ENCODE data around the gene CERS4. TPM values are rescaled to one million over a fixed set of nuclear protein-coding genes. Genes with fewer than 3 reads are reported as not detected.
"Not testable (repeated sequence)": the region's sequence is repeated elsewhere in the genome, so short reads cannot be mapped to it uniquely, and the experiment has no call there.

The CERS4 gene
- total RNA-seq, 2 experiments from 2014 or later, result 21.2 to 21.8 TPM

GRCh38 chr19:8244442-8244841 lies 35.3 kb downstream of the CERS4 start:
- CTCF ChIA-PET, result interaction anchor here (1.1 kb wide), 1 partner anchor 86 kb away, joined by 3 read pairs; no protein-coding TSS in a partner anchor
- peaks cover 2% of the 10 kb centered on the region for H3K9me3 Mint-ChIP-seq (ENCODE audit: low read depth)
- DNase-seq, result no peak
- no peak overlapping the region for H3K4me3 Mint-ChIP-seq
- POLR2A ChIA-PET, result no interaction called here
- peaks cover 26% of the 10 kb centered on the region for H3K36me3 Mint-ChIP-seq (ENCODE audit: low read depth)
- no peaks in the 10 kb centered on the region for H3K27me3 Mint-ChIP-seq
- no peak overlapping the region for H3K27ac Mint-ChIP-seq
- ATAC-seq, result no peak
- peaks cover 14% of the 10 kb centered on the region for H3K4me1 Mint-ChIP-seq
- intact Hi-C loops (cut with DNase I, micrococcal nuclease), result no loop called here

- CTCF ChIA-PET, result interaction anchor here (0.7 kb wide), 1 partner anchor 80 kb away, joined by 3 read pairs; no protein-coding TSS in a partner anchor
- H3K9me3 Mint-ChIP-seq (ENCODE audit: low read depth), result no peaks in the 10 kb centered on the region
- POLR2A ChIA-PET, result no interaction called here
- intact Hi-C loops (cut with DNase I, micrococcal nuclease), result no loop called here
- no peak overlapping the region for H3K4me3 Mint-ChIP-seq
- DNase-seq (no peak), ATAC-seq (no peak)
- H3K4me1 Mint-ChIP-seq, result peaks cover 3% of the 10 kb centered on the region
- H3K27me3 Mint-ChIP-seq, result no peaks in the 10 kb centered on the region
- H3K27ac Mint-ChIP-seq, result no peak overlapping the region
- H3K36me3 Mint-ChIP-seq (ENCODE audit: low read depth), result peaks cover 23% of the 10 kb centered on the region
These were observed 37.0 kb downstream of the CERS4 start for GRCh38 chr19:8245869-8246835.

- CTCF ChIA-PET, result interaction anchor here (0.6 kb wide), 1 partner anchor 63 kb away, joined by 4 read pairs; no protein-coding TSS in a partner anchor
- H3K4me3 Mint-ChIP-seq; DNase-seq; ATAC-seq; H3K9me3 Mint-ChIP-seq (ENCODE audit: low read depth); H3K27ac Mint-ChIP-seq; POLR2A ChIA-PET; H3K27me3 Mint-ChIP-seq; intact Hi-C loops (cut with DNase I, micrococcal nuclease); H3K4me1 Mint-ChIP-seq: not testable (repeated sequence)
- H3K36me3 Mint-ChIP-seq (ENCODE audit: low read depth), result peaks cover 15% of the 10 kb centered on the region
These were observed 38.1 kb downstream of the CERS4 start for GRCh38 chr19:8247129-8247890.

GRCh38 chr19:8248348-8249328 lies 39.5 kb downstream of the CERS4 start:
- H3K27me3 Mint-ChIP-seq, result no peaks in the 10 kb centered on the region
- H3K36me3 Mint-ChIP-seq (ENCODE audit: low read depth), result peaks cover 3% of the 10 kb centered on the region
- DNase-seq (no peak), ATAC-seq (no peak)
- H3K9me3 Mint-ChIP-seq (ENCODE audit: low read depth), result no peaks in the 10 kb centered on the region
- CTCF ChIA-PET, result interaction anchor here (0.6 kb wide), 1 partner anchor 82 kb away, joined by 3 read pairs; no protein-coding TSS in a partner anchor
- POLR2A ChIA-PET, result no interaction called here
- no peak overlapping the region for H3K27ac Mint-ChIP-seq
- no peak overlapping the region for H3K4me3 Mint-ChIP-seq
- H3K4me1 Mint-ChIP-seq, result no peaks in the 10 kb centered on the region
- intact Hi-C loops (cut with DNase I, micrococcal nuclease), result no loop called here

- Mint-ChIP-seq H3K4me3 (no peak overlapping the region), H3K27me3 (no peaks in the 10 kb centered on the region), H3K36me3 (ENCODE audit: low read depth) (peaks cover 3% of the 10 kb centered on the region), H3K4me1 (no peaks in the 10 kb centered on the region), H3K27ac (no peak overlapping the region), H3K9me3 (ENCODE audit: low read depth) (no peaks in the 10 kb centered on the region)
- POLR2A ChIA-PET, result no interaction called here
- CTCF ChIA-PET, result interaction anchor here (0.6 kb wide), 1 partner anchor 75 kb away, joined by 3 read pairs; no protein-coding TSS in a partner anchor
- DNase-seq (no peak), ATAC-seq (no peak)
- intact Hi-C loops (cut with DNase I, micrococcal nuclease), result loop anchor here in 1 of 2 experiments (10.0 kb wide), 1 partner anchor 306 kb away; the partner anchor contains the start of gene TIMM44
These were observed 41.4 kb downstream of the CERS4 start for GRCh38 chr19:8250596-8250995.

- H3K36me3 Mint-ChIP-seq (ENCODE audit: low read depth), result peaks cover 6% of the 10 kb centered on the region
- intact Hi-C loops (cut with DNase I, micrococcal nuclease), result loop anchor here in 1 of 2 experiments (10.0 kb wide), 1 partner anchor 306 kb away; the partner anchor contains the start of gene TIMM44
- CTCF ChIA-PET, result interaction anchor here (0.6 to 1.0 kb wide), 3 partner anchors 75 to 249 kb away, joined by 3 to 4 read pairs (median 3); no protein-coding TSS in a partner anchor
- no peak overlapping the region for H3K4me3 Mint-ChIP-seq
- H3K27ac Mint-ChIP-seq, result no peak overlapping the region
- H3K4me1 Mint-ChIP-seq, result no peaks in the 10 kb centered on the region
- ATAC-seq, result no peak
- no peak for DNase-seq
- POLR2A ChIA-PET, result no interaction called here
- no peaks in the 10 kb centered on the region for H3K27me3 Mint-ChIP-seq
- no peaks in the 10 kb centered on the region for H3K9me3 Mint-ChIP-seq (ENCODE audit: low read depth)
These were observed 41.9 kb downstream of the CERS4 start for GRCh38 chr19:8251025-8251472.

GRCh38 chr19:8252922-8253589 lies 43.9 kb downstream of the CERS4 start:
- H3K4me3 Mint-ChIP-seq, result no peak overlapping the region
- no peak overlapping the region for H3K27ac Mint-ChIP-seq
- ChIA-PET POLR2A (no interaction called here), CTCF (interaction anchor here (0.7 to 1.0 kb wide), 10 partner anchors 15 to 1711 kb away, joined by 3 to 9 read pairs (median 3); no protein-coding TSS in a partner anchor)
- ATAC-seq, result peak; percentile 96
- peak; percentile 91 for DNase-seq
- intact Hi-C loops (cut with DNase I, micrococcal nuclease), result loop anchor here (1.0 to 10.0 kb wide), 4 partner anchors 95 to 309 kb away; partner anchors contain the start of gene TIMM44 (in 1 of the 2)
- H3K27me3 Mint-ChIP-seq, result no peaks in the 10 kb centered on the region
- H3K4me1 Mint-ChIP-seq, result no peaks in the 10 kb centered on the region
- peaks cover 8% of the 10 kb centered on the region for H3K36me3 Mint-ChIP-seq (ENCODE audit: low read depth)
- H3K9me3 Mint-ChIP-seq (ENCODE audit: low read depth), result no peaks in the 10 kb centered on the region

GRCh38 chr19:8253678-8254077 lies 44.5 kb downstream of the CERS4 start:
- DNase-seq (no peak), ATAC-seq (no peak)
- ChIA-PET CTCF (interaction anchor here (0.7 to 1.0 kb wide), 7 partner anchors 14 to 479 kb away, joined by 3 to 9 read pairs (median 3); no protein-coding TSS in a partner anchor), POLR2A (no interaction called here)
- H3K4me1 Mint-ChIP-seq, result no peaks in the 10 kb centered on the region
- intact Hi-C loops (cut with DNase I, micrococcal nuclease), result loop anchor here (1.0 to 10.0 kb wide), 4 partner anchors 95 to 309 kb away; partner anchors contain the start of gene TIMM44 (in 1 of the 2)
- H3K9me3 Mint-ChIP-seq (ENCODE audit: low read depth), result no peaks in the 10 kb centered on the region
- H3K27ac Mint-ChIP-seq, result no peak overlapping the region
- no peaks in the 10 kb centered on the region for H3K27me3 Mint-ChIP-seq
- H3K4me3 Mint-ChIP-seq, result no peak overlapping the region
- peaks cover 7% of the 10 kb centered on the region for H3K36me3 Mint-ChIP-seq (ENCODE audit: low read depth)

- no peak for DNase-seq
- no peaks in the 10 kb centered on the region for H3K4me1 Mint-ChIP-seq
- no peak overlapping the region for H3K27ac Mint-ChIP-seq
- intact Hi-C loops (cut with DNase I, micrococcal nuclease), result loop anchor here in 1 of 2 experiments (10.0 kb wide), 1 partner anchor 310 kb away; the partner anchor contains the start of gene TIMM44
- no peak overlapping the region for H3K4me3 Mint-ChIP-seq
- no peaks in the 10 kb centered on the region for H3K27me3 Mint-ChIP-seq
- H3K36me3 Mint-ChIP-seq (ENCODE audit: low read depth), result peaks cover 7% of the 10 kb centered on the region
- POLR2A ChIA-PET, result no interaction called here
- CTCF ChIA-PET, result interaction anchor here (1.0 to 2.3 kb wide), 2 partner anchors 13 to 96 kb away, joined by 9 to 11 read pairs; no protein-coding TSS in a partner anchor
- no peak for ATAC-seq
- no peaks in the 10 kb centered on the region for H3K9me3 Mint-ChIP-seq (ENCODE audit: low read depth)
These were observed 45.3 kb downstream of the CERS4 start for GRCh38 chr19:8254286-8255001.
